ENCODE measurements around the gene ERI2. TPM values are rescaled to one million over a fixed set of nuclear protein-coding genes. Genes with fewer than 3 reads are reported as not detected.
"Not testable (repeated sequence)": the region's sequence is repeated elsewhere in the genome, so short reads cannot be mapped to it uniquely, and the experiment has no call there.

Gene ERI2
- total RNA-seq, 1 donor from 2014 or later, result 7.1 TPM

DNA sequence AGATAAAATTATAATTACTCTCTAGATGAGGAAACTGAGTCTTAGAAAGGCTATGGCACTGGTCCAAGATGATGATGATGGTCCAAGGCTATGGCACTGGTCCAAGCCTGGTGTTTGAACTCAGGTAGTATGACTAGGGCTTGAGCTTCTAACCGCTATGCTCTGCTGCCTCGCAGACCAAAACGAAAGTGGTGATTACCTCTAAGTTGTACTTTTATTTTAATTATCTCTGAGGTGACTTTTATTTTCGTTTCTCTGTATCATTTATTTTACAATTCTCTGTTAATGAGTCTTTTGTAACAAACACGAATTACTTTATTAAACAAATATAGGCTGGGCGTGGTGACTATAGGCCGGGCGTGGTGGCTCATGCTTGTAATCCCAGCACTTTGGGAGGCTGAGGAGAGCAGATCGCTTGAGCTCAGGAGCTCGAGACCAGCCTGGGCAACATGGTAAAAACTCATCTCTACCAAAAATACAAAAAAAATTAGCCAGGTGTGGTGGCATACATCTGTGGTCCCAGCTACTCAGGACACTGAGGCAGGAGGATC, 5.7 kb upstream of the ERI2 start:
- no peaks in the 10 kb centered on the region for H3K9me3 Mint-ChIP-seq (ENCODE audit: unreplicated experiment)
- H3K4me3 Mint-ChIP-seq (ENCODE audit: unreplicated experiment), result no peak overlapping the region
- peaks cover 2% of the 10 kb centered on the region for H3K4me1 Mint-ChIP-seq (ENCODE audit: unreplicated experiment)
- no peak for DNase-seq (ENCODE audit: low spot score)
- H3K27ac Mint-ChIP-seq (ENCODE audit: unreplicated experiment), result no peak overlapping the region
- H3K36me3 Mint-ChIP-seq (ENCODE audit: low read depth, unreplicated experiment), result no peaks in the 10 kb centered on the region
- TF ChIP-seq, protein P1, sequence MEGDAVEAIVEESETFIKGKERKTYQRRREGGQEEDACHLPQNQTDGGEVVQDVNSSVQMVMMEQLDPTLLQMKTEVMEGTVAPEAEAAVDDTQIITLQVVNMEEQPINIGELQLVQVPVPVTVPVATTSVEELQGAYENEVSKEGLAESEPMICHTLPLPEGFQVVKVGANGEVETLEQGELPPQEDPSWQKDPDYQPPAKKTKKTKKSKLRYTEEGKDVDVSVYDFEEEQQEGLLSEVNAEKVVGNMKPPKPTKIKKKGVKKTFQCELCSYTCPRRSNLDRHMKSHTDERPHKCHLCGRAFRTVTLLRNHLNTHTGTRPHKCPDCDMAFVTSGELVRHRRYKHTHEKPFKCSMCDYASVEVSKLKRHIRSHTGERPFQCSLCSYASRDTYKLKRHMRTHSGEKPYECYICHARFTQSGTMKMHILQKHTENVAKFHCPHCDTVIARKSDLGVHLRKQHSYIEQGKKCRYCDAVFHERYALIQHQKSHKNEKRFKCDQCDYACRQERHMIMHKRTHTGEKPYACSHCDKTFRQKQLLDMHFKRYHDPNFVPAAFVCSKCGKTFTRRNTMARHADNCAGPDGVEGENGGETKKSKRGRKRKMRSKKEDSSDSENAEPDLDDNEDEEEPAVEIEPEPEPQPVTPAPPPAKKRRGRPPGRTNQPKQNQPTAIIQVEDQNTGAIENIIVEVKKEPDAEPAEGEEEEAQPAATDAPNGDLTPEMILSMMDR (IDR thresholded peaks at IDR 0.05; ENCODE audit: unreplicated experiment), result no peak
- peaks cover 3% of the 10 kb centered on the region for H3K27me3 Mint-ChIP-seq (ENCODE audit: unreplicated experiment)

DNA sequence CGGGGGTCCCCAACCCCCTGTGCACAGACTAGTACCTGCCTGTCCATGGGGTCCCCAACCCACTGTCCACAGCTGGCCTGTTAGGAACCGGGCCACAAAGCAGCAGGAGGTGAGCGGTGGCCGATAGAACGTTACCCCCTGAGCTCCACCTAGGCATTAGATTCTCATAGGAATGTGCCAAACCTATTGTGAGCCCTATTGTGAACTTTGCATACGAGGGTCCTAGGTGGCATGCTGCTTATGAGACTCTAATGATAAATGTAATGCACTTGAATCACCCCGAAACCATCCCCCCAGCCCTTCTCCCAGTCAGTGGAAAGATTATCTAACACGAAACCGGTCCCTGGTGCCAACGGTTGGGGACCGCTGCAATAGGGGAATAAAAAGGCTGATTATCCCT, 1.6 kb upstream of the ERI2 start:
- Mint-ChIP-seq H3K4me3 (ENCODE audit: unreplicated experiment) (peak overlapping the region; percentile 97), H3K9me3 (ENCODE audit: unreplicated experiment) (no peaks in the 10 kb centered on the region), H3K27me3 (ENCODE audit: unreplicated experiment) (peaks cover 8% of the 10 kb centered on the region), H3K36me3 (ENCODE audit: low read depth, unreplicated experiment) (no peaks in the 10 kb centered on the region), H3K4me1 (ENCODE audit: unreplicated experiment) (peaks cover 10% of the 10 kb centered on the region), H3K27ac (ENCODE audit: unreplicated experiment) (no peak overlapping the region)
- TF ChIP-seq, protein P1 (IDR thresholded peaks at IDR 0.05; ENCODE audit: unreplicated experiment), result no peak
- no peak for DNase-seq (ENCODE audit: low spot score)

DNA sequence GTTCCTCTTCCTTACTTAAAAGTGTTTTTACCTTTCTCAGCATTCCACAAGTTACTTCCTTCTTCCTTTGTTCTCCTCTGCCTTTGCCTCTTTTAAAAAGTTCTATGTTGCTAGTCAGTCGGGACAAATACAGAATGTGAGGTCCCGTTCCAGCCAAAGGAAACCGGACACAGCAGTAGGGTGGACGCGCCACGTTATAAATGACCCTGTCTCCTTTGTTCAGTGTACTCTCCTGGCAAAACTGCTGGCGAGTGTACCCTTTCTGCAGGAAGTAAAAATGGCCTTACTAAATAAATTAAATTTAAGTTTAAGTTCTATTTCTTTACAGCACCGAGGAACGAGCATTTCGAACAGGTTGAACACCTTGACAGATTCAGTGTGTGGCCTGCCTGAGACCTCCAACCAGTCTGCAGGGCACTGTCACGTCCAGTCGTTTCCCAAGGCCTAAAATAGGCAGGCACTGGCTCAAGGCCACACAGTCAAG, 546 bp downstream of the ERI2 start:
- not testable (repeated sequence) for H3K9me3 Mint-ChIP-seq (ENCODE audit: unreplicated experiment); H3K4me1 Mint-ChIP-seq (ENCODE audit: unreplicated experiment); H3K27me3 Mint-ChIP-seq (ENCODE audit: unreplicated experiment); H3K36me3 Mint-ChIP-seq (ENCODE audit: low read depth, unreplicated experiment)
- Mint-ChIP-seq H3K4me3 (ENCODE audit: unreplicated experiment) (peak overlapping the region; percentile 97), H3K27ac (ENCODE audit: unreplicated experiment) (peak overlapping the region; percentile 88)
- DNase-seq (ENCODE audit: low spot score), result peak; percentile 14

DNA sequence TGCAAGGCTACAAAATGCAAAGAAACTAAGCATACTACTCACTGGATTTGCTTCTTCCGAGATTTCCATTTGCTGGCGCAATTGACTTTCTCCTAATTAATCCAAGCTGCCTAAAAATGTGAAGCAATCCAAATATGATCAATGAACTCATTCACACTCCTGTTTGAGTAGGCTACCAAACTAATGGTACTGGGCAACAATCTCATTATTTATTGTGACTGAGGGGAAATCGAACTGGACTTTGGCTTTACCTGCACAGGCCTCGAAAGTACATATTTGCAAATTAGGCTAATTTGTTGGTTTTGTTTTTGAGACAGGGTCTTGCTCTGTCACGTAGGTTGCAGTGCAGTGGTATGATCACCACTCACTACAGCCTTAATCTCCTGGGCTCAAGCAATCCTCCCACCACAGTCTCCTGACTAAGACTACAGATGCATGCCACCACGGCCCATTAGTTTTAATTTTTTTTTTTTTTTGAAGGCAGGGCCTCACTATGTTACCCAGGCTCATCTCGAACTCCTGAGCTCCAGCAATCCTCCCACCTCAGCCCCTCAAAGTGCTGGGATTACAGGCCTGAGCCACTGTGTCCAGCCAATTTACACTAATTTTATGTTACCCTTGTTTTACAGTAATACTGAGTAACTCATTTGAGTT, 2.6 kb downstream of the ERI2 start:
- H3K27ac Mint-ChIP-seq (ENCODE audit: unreplicated experiment), result no peak overlapping the region
- H3K27me3 Mint-ChIP-seq (ENCODE audit: unreplicated experiment), result peaks cover 5% of the 10 kb centered on the region
- TF ChIP-seq, protein P1 (IDR thresholded peaks at IDR 0.05; ENCODE audit: unreplicated experiment), result no peak
- peaks cover 10% of the 10 kb centered on the region for H3K4me1 Mint-ChIP-seq (ENCODE audit: unreplicated experiment)
- H3K36me3 Mint-ChIP-seq (ENCODE audit: low read depth, unreplicated experiment), result no peaks in the 10 kb centered on the region
- H3K9me3 Mint-ChIP-seq (ENCODE audit: unreplicated experiment), result no peaks in the 10 kb centered on the region
- H3K4me3 Mint-ChIP-seq (ENCODE audit: unreplicated experiment), result no peak overlapping the region
- no peak for DNase-seq (ENCODE audit: low spot score)

DNA sequence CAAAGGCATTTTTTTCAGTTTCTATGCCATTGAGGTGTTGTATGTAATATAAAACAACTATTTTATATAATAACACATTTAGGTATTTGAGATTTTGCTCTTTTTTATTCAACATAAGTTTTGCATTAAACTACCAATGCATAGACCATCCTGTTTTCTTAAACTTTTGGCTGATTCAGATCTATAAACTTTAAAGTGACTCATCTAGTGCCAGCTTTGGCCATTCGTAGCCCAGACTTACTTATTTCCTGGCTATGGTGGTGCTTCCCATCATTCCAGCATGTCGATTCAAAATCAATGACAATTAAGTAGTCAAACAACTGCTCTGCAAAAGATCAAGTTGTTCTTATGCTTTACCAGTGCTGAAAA, 3.1 kb downstream of the ERI2 start:
- no peaks in the 10 kb centered on the region for H3K9me3 Mint-ChIP-seq (ENCODE audit: unreplicated experiment)
- peaks cover 10% of the 10 kb centered on the region for H3K4me1 Mint-ChIP-seq (ENCODE audit: unreplicated experiment)
- no peak overlapping the region for H3K27ac Mint-ChIP-seq (ENCODE audit: unreplicated experiment)
- DNase-seq (ENCODE audit: low spot score), result no peak
- H3K27me3 Mint-ChIP-seq (ENCODE audit: unreplicated experiment), result peaks cover 5% of the 10 kb centered on the region
- no peak overlapping the region for H3K4me3 Mint-ChIP-seq (ENCODE audit: unreplicated experiment)
- H3K36me3 Mint-ChIP-seq (ENCODE audit: low read depth, unreplicated experiment), result no peaks in the 10 kb centered on the region
- TF ChIP-seq, protein P1 (IDR thresholded peaks at IDR 0.05; ENCODE audit: unreplicated experiment), result no peak
